Coronary artery (tissue), 2 donors: Measurements from ENCODE around the gene CALML4.

ENCODE experiments used
- DNase-seq: peaks from one replicate; pipeline ENCODE4 v3.0.0-alpha.2; 2017; ENCODE audit warnings: low spot score
- H3K27ac ChIP-seq, 2 donors: fragments of 200-600 bp; sonication (generic); one replicate each; pipeline ENCODE4 v1.5.1; 2016 to 2019
- H3K4me3 ChIP-seq: fragments of 200-600 bp; sonication (generic); 2 replicates; pipeline ENCODE4 v1.5.1; 2016; ENCODE audit warnings: mild to moderate bottlenecking, moderate library complexity
- TF ChIP-seq, protein P1 (sequence below): fragments of 200-600 bp; sonication (generic); IDR thresholded peaks from one replicate; pipeline ENCODE4 v1.5.1; 2019; ENCODE audit warnings: antibody characterized with exemption

The CALML4 gene

DNA sequence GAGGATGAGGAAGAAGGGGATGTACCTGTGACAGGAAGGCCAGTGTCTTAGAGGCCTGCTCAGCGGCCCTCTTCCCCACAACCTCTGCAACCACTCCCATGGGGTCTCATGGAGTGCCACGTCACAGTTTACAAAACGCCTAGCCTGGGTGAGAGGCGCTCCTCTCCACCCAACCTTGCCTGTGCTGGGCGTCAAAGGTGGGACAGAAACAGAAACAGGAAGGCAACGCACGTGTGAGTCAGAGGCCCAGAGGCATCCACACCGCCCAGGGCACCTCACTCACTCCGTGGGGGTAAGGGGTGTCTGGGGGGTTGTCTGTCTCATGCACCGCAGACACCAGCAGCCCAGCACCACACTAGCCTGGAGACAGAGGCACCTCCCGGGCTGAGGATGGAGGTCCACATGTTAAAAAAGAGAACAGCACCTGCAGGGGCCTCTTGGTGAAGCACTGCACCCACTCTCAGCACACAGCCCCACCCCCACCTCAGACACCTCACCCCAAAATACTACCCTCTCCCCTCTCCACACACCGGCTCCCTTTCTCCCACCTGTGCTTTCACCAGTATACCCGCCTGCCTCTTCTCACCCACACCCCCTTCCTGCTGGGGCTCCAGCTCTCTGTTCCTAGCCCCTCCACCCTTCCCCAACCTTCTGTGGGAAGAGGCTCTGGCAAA is 4.7 kb upstream of the CALML4 start:
- TF ChIP-seq, protein P1, sequence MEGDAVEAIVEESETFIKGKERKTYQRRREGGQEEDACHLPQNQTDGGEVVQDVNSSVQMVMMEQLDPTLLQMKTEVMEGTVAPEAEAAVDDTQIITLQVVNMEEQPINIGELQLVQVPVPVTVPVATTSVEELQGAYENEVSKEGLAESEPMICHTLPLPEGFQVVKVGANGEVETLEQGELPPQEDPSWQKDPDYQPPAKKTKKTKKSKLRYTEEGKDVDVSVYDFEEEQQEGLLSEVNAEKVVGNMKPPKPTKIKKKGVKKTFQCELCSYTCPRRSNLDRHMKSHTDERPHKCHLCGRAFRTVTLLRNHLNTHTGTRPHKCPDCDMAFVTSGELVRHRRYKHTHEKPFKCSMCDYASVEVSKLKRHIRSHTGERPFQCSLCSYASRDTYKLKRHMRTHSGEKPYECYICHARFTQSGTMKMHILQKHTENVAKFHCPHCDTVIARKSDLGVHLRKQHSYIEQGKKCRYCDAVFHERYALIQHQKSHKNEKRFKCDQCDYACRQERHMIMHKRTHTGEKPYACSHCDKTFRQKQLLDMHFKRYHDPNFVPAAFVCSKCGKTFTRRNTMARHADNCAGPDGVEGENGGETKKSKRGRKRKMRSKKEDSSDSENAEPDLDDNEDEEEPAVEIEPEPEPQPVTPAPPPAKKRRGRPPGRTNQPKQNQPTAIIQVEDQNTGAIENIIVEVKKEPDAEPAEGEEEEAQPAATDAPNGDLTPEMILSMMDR: no peak
- DNase-seq: peak; percentile 69
- no peak overlapping the region for H3K27ac ChIP-seq
- no peak overlapping the region for H3K4me3 ChIP-seq

DNA sequence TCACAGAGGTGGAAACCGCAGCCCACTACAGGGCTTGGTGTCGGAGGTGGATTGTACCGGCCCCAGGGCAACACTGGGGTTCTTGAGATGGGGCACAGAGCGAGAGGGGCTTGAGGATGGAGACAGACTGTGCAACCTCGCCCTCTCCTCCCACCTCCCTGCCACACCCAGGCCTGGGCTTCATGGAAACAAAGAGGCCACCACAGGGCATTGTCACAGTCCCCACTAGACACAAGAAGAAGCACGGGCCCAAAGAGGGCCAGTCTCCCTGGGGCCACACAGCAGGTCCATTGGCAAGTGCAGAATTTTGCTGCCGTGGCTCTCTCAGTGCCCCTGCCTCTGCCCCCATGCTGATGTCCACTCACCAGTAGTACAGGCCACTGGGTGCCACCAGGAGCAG is 4.1 kb upstream of the CALML4 start:
- no peak overlapping the region for H3K27ac ChIP-seq
- no peak for DNase-seq

DNA sequence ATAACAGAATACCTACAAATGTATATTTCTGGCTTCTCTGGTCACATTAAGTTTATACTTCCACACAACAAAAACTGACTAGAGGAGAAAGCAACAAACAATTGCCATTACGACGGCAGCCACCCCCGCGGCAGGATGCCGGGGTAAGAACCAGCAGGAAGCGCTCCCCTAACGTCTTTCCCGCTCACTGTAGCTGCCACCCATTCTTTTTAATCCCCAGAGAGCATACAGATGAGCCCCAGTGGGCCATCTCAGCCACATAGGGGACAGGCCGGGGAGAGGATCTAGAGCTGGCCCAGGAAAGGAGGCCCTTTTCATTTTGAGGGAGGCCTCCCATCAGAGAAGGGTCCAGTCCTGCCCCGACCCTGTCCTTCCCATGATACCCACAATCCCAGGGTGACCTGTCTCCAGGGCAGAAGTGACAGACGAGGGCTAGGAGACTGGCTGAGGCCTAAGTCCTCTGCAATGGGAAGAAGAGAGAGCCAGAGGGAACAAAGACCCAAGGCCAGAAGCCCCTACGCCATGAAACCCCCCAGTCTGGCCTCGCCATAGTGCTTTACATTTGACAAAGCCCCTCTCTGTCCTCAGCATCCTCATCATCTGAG is 3.6 kb upstream of the CALML4 start:
- peak; percentile 65 for DNase-seq
- H3K27ac ChIP-seq: no peak overlapping the region
- TF ChIP-seq, protein P1: no peak
- no peak overlapping the region for H3K4me3 ChIP-seq

More for the DNA sequence above, 4.1 kb upstream of the CALML4 start:
- TF ChIP-seq, protein P1: no peak
- no peak overlapping the region for H3K4me3 ChIP-seq

DNA sequence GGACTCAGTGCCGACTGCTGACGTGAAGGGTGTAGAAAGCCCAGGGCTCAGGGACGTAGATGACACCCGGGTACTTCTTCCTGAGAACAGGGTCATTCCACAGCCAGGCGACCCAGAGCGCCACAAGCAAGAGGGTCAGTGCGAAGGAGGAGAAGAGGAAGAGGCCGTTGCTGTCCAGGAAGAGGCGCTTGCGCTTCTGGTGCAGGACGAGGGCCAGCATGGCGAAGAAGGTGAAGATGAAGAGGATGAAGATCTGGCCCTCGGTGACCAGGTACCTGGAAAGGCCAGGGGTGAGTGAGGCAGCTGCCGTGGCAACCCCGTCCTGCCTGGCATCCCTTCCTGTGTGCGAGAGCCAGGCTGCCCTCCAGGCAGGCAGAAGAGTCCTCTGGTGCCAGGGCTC is 3.0 kb upstream of the CALML4 start:
- no peak overlapping the region for H3K27ac ChIP-seq
- peak; percentile 69 for DNase-seq

DNA sequence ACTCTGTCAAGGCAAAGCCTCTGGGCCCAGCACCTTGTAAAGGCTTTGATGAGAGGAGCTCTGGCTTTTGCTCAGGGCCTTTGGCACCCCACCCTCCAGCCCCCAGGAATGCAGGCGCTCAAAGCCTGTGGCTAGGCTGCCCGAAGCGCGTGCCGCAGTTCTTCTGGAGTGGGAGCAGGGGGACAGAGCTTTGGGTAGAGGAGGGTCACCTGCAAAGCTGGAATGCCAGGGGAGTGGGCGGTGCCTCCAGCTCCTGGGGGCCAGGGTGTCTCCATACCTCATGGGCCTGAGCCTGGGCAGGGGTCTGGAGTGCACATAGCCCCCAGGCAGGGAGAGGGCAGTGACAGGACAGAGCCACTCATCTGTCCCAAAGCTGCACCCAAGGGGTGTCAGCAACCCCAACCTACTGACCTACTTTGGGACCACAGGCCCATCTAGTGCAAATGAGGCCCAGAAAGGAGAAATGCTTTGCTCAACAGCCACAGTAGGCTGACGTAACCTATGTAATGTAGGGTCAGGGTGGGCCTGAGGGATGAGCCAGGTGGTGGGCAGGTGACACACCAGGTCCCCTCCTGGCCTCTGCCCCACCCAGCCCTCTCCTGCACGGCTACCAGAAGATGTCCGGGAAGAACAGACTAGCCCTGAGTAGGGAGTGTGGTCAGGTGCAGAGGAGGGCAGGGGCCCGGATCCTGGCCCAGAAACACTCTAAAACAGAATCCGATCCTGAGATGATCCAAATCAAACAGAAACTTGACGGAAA is 2.2 kb upstream of the CALML4 start:
- no peak overlapping the region for H3K4me3 ChIP-seq
- no peak overlapping the region for H3K27ac ChIP-seq
- TF ChIP-seq, protein P1: no peak
- DNase-seq: peak; percentile 65

More for the DNA sequence above, 3.0 kb upstream of the CALML4 start:
- no peak overlapping the region for H3K4me3 ChIP-seq
- TF ChIP-seq, protein P1: no peak

DNA sequence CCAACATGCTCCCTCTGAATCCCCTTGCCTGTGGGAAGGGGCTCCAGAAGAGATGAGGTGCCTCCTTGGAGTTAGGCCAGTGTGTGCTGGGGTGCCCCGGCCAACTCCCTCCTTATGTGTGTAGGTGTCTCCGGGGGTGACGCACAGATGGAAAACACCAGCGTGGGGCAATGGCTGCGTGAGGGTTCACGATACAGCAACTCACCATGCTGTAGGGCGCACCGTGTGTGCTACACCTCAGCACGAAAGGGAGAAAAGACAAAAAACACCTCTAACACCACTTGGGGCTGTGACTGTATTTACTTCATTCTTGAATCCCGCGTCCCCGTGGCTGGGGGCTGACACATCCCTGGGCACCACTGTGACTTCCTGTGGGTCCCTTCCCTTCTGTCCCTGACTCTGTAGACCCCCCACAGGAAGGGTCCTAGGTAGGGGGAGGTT is 1.6 kb upstream of the CALML4 start:
- Histone ChIP-seq H3K4me3 (no peak overlapping the region), H3K27ac (no peak overlapping the region)
- TF ChIP-seq, protein P1: no peak
- no peak for DNase-seq
